NCI-H2107 treated with DMSO at 0.1 percent for 48 hours (cell line): ENCODE measurements around the gene GSAP.

Experiments used
- DNase-seq: peaks from one replicate; lab custom pipeline; 2025; ENCODE audit not compliant: unreplicated experiment; lab: John Stamatoyannopoulos, UW

GSAP gene

DNA sequence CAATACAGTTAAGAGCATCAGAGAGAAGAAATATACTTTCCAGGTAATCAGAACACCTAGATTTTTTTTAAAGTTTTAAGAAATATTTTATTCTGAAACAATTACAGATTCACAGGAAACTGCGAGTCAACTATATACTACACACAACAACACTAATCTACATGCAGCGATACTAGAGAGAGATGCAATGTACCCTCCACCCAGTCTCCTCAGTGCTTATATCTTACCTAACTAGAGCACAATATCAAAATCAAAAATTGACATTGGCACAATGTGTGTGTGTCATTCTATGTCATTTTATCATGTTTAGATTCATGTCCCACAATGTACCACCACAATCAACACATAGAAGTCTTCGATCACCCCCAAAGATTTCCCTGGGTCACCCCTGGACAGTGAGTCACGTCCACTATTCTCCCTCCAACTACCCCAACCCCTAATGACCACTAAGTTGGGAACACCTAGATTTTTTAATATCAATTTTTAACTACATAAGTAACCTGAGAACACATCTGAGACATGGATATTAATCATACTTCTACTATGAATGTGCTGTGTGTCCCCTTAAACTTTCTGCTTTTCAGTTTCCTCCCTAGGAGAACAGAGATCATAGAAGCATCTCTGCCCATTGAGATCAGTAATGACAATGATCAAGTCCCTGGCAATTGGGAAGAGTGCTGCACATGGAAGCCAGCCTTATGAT is 86.5 kb downstream of the GSAP start:
- DNase-seq, result no peak

DNA sequence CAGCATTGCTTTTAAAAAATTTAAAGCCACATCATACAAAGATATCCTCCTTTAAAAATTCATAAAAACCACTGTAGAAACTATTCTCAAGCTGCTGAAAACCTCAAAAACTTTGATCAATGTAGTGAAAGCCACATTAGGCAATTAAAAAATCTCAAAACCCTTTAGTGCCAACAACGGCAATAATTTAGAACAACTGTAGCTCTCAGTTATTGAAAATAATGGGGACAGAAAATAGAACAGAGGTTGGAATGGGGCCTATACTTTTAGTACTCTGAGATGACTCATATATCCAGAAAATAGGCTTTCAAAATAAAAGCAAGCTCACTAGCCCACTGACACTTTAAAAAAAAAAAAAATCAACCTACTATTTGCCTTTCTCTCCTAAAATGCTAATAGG is 87.5 kb downstream of the GSAP start:
- no peak for DNase-seq

- no peak for DNase-seq
Measured at GRCh38 chr7:77327932-77328628, 88.1 kb downstream of the GSAP start.

GRCh38 chr7:77327067-77327931 is 88.8 kb downstream of the GSAP start:
- DNase-seq, result no peak

DNA sequence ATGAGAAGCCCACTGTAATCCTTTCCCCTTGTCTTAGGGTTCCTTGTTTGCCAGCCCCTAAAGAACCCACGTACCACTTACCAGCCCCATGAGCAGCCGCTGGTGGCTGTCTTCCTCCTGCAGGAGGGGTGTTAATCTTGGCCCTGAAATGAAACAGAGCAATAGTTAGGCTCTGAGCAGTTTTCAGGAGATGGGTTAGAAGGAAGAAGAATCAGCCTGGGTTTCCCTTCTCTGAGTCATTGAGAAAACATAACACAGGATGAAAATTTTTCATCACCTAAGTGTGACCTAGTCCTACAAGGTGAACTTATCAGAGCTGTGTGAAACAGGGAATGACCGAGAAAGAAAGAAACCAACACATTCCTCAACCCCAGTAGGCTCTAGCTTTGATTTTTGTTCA is 90.0 kb downstream of the GSAP start:
- no peak for DNase-seq

GRCh38 chr7:77321300-77321699 is 94.8 kb downstream of the GSAP start:
- no peak for DNase-seq

DNA sequence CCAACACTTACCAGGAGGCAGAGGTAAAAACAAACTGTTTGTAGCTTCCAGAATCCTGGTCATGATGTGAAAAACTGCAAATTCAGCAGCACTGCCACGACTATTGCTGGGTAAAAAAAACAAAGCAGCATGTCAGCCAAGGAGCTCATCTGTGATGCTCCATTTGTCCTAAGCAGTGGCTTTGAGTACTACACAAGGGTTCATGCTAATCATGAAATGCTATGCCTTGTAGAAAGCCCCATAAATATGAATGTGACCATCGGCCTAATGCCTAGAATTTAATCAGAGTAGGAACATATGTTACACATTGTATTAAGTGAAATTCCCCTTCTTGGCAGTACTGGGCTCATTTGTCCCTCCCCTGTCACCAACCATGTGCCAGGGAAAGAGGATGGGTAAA is 95.4 kb downstream of the GSAP start:
- DNase-seq, result no peak

DNA sequence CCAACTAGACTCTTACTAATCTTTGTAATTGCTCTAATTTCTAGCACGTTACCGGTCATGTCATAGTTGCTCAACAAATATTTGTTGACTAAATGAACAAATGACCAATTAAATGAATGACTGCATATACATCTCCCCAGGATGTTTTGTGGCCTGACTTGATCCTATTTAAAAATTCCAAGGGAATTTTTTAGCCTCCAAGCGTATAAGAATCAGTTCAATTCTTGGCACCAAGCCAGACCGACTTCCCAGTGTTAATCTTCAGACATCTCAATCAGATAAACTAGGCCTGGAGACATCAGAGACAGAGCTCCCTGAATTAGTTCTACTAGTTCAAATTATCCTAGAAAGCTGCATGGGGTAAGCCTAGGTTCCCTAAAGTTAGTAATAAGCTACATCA is 96.0 kb downstream of the GSAP start:
- DNase-seq, result no peak

- no peak for DNase-seq
Measured at GRCh38 chr7:77318019-77318418, 98.1 kb downstream of the GSAP start.

- no peak for DNase-seq
Measured at GRCh38 chr7:77316219-77316978, 99.8 kb downstream of the GSAP start.

DNA sequence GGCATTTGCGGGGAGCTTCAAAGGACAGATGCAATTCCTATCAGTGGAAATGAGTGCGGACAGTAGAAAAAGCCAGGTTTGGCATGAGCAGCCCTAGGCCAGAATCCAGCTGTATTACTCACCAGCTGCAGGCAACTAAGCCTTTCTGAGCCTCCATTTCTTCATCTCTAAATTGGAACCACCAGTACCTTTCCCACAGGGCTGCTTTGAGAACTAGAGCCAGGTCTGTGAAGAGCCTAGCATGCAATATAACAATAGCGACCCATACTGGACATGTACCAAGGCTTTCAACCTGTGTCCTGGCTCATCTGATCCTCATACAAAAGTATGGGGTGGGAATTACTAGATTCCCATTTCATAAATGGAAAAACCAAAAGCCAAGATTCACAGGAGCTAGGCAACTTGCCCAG is 101.0 kb downstream of the GSAP start:
- no peak for DNase-seq

DNA sequence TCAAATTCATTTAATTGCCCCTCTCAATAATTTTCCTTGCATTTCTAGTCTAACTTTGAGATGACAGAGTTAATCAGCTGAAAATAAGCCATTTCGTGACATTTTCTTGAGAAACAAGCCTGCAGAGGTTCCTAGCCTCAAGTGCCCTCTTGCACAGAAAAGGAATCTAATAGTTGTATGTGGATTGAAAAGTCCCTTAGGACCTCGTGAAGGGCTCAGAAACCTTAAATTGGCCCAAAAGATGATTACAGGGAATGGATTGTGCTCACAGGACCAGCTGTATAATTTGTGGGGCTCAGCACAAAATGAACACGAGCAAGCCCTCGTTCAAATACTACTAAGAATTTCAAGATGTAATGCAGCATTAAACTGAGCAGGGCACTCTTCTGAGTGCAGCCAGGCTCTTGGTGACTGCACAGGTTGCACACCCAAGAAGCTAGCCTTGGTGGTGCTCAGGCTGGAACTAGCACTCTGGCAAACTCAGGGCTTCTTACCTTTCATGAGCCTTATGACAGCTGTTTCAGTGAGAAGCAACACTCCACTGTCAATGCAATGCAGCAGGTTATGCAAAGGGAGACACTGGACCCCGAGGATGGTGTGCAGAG is 102.2 kb downstream of the GSAP start:
- DNase-seq, result no peak

DNA sequence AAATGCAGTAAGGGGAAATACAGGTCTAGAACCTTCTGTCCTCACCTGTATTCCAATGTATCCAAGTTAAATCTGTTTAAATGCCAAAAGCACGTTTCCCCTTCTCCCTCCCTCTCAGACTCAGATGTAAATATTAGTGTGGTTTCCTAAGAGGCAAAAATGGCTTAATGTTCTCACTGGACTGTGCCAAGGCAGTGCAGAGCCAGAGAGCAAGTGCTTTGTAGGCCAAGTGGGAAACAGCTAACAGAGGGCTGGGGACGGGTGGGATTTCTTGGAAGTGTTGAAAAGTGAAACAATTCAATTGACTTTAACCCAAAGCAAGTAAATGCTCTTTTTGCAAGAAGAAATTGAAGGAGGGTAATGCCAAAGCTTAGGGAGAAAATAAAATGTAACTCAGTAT is 103.1 kb downstream of the GSAP start:
- DNase-seq, result no peak

GRCh38 chr7:77310982-77311381 is 105.2 kb downstream of the GSAP start:
- DNase-seq, result peak; percentile 25

DNA sequence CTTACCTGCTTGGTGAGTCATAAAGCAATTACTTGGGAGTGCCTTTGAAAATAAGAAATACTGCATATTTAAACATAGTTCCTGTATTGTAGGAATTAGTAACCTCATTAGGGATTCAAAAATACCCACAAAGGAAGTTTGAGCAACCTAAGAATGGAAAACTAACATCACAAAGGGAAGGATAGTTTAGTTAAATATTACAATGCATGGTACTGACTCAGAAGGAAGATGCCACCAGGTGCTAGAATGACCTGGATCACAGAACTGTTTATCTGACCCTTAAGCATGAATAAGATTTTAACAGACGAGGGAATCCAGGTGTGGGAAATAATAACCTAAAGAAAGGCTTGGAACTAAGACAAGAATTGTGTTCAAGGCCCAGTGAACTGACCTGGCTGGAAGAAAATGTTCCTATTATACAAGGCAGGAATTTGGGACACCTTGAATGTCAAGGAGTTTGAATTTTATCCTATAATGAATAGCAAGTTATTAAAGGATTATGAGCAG is 106.4 kb downstream of the GSAP start:
- DNase-seq, result no peak

- DNase-seq, result no peak
Measured at GRCh38 chr7:77308792-77309191, 107.4 kb downstream of the GSAP start.

DNA sequence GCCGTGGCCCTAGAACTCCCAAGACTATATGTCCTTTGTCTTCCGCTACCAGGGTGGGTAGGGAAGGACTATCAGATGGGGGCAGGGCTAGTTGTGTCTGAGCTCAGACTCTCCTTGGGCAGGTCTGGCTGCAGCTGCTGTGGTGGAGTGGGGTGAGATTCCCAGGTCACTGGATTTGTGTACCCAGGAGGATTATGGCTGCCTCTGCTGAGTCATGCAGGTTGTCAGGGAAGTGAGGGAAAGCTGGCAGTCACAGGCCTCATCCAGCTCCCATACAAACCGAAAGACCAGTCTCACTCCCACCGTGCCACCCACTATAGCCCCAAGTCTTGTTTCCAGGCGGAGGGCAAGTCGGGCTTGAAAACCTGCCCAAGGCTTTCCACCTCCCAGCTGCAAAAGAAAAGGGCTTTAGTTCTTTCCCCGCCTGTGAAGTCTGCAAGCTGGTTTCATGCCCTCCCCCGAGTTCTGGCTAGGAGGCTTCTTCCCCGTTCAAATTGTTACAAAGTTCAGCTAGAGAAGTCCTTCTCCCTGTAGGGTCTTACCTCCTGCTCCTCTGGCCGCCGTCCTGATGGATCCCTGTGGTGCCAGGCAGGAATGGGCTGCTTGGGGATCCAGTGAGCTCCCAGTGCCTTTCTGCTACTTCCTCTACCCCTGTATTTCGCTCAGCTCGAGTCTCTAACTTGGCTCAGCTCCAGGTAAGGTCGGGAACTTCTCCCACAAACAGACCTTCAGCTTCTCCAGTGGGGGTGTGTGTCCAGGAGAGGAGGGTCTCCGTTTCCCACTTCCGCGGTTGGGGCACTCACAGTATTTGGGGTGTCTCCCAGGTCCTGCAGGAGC is 109.7 kb downstream of the GSAP start:
- DNase-seq, result no peak

DNA sequence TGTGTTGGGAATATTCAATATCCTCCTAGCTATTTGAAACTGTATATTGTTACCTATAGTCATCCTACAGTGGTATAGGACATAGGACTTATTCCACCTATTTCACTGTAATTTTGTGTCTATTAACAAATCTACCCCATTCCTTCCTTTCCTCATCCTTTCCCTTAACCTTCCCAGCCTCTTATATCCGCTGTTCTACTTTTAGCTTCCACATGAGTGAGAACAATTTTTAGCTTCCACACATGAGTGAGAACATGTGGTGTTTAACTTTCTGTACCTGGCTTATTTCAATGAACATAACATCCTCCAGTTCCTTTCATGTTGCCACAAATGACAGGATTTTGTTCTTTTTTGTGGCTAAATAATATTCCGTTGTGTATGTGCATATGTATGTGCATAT is 120.6 kb downstream of the GSAP start:
- no peak for DNase-seq

DNA sequence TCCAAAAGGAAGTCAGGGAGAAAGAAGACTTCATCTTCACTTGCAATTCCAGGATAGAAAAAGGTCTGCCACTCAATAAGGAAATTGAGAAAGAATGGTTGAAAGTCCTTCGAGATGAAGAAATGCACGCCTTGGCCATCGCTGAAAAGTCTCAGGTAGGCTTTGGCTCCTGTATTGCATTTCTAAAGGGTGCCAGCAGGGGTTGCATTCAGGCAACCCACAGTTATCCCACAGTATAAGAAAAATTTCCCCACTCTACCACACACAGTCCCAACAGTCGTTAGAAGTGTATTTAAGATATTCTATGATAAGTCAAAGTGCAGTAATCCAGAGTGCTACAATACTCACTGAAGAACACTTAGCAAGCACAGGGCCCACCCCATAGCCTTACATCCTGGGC is 123.1 kb downstream of the GSAP start:
- DNase-seq, result no peak

- DNase-seq, result no peak
Measured at GRCh38 chr7:77290425-77290824, 125.7 kb downstream of the GSAP start.
